H9 (cell line): ENCODE results near the gene CPNE8. TPM values are rescaled to one million over a fixed set of nuclear protein-coding genes. Genes with fewer than 3 reads are reported as not detected.

Experiments
- DNase-seq: peaks from one replicate; pipeline ENCODE4 v3.0.0-alpha.2; 2017
- H2AFZ ChIP-seq: one replicate; pipeline ENCODE4 v1.6.1; 2013; ENCODE audit warnings: mild to moderate bottlenecking, low read length, control low read depth, moderate library complexity
- H2AK5ac ChIP-seq: 2 replicates; pipeline ENCODE4 v1.6.1; 2013; ENCODE audit warnings: low read length, control low read depth, mixed read lengths; ENCODE audit not compliant: insufficient read length
- H2BK120ac ChIP-seq: one replicate; pipeline ENCODE4 v1.6.1; 2013; ENCODE audit warnings: low read depth, mild to moderate bottlenecking, low read length, control low read depth, inconsistent platforms; ENCODE audit not compliant: poor library complexity, severe bottlenecking
- H2BK12ac ChIP-seq: 2 replicates; pipeline ENCODE4 v1.6.1; 2013; ENCODE audit warnings: low read length, control low read depth, mixed read lengths, low read depth; ENCODE audit not compliant: insufficient read length
- H2BK15ac ChIP-seq: 2 replicates; pipeline ENCODE4 v1.6.1; 2013; ENCODE audit warnings: low read depth, low read length, control low read depth
- H2BK20ac ChIP-seq: one replicate; pipeline ENCODE4 v1.6.1; 2013; ENCODE audit warnings: low read depth, mild to moderate bottlenecking, low read length, control low read depth, inconsistent platforms; ENCODE audit not compliant: poor library complexity, severe bottlenecking
- H2BK5ac ChIP-seq: 2 replicates; pipeline ENCODE4 v1.6.1; 2013; ENCODE audit warnings: low read length, control low read depth, mixed read lengths; ENCODE audit not compliant: insufficient read length
- H3K14ac ChIP-seq: 2 replicates; pipeline ENCODE4 v1.6.1; 2013; ENCODE audit warnings: low read length, control low read depth; ENCODE audit not compliant: insufficient read depth
- H3K18ac ChIP-seq: 2 replicates; pipeline ENCODE4 v1.6.1; 2013; ENCODE audit warnings: low read depth, mild to moderate bottlenecking, mixed read lengths, low read length, control low read depth; ENCODE audit not compliant: insufficient read length
- H3K23ac ChIP-seq: 2 replicates; pipeline ENCODE4 v1.6.1; 2013; ENCODE audit warnings: low read length, control low read depth, mixed read lengths, low read depth; ENCODE audit not compliant: insufficient read length
- H3K23me2 ChIP-seq: 2 replicates; pipeline ENCODE4 v1.6.1; 2013; ENCODE audit warnings: low read depth, mild to moderate bottlenecking, mixed read lengths, low read length, control low read depth; ENCODE audit not compliant: insufficient read length, poor library complexity, severe bottlenecking
- H3K27ac ChIP-seq: 2 replicates; pipeline ENCODE4 v1.5.1; 2013; ENCODE audit warnings: low read length, control low read depth, mixed read lengths, low read depth; ENCODE audit not compliant: insufficient read length
- H3K27me3 ChIP-seq: 2 replicates; pipeline ENCODE4 v1.6.1; 2013; ENCODE audit warnings: low read length, control low read depth, inconsistent platforms; ENCODE audit not compliant: insufficient read depth
- H3K4ac ChIP-seq: 2 replicates; pipeline ENCODE4 v1.6.1; 2013; ENCODE audit warnings: low read depth, mild to moderate bottlenecking, control low read depth, inconsistent platforms, low read length, moderate library complexity
- H3K4me1 ChIP-seq: 2 replicates; pipeline ENCODE4 v1.6.1; 2013; ENCODE audit warnings: low read length, control low read depth, inconsistent platforms; ENCODE audit not compliant: insufficient read depth
- H3K4me2 ChIP-seq: 2 replicates; pipeline ENCODE4 v1.6.1; 2013; ENCODE audit warnings: low read length, control low read depth, mixed read lengths; ENCODE audit not compliant: insufficient read length, insufficient read depth
- H3K56ac ChIP-seq: 2 replicates; pipeline ENCODE4 v1.6.1; 2013; ENCODE audit warnings: low read depth, mild to moderate bottlenecking, mixed read lengths, low read length, control low read depth; ENCODE audit not compliant: insufficient read length
- H3K79me1 ChIP-seq: 2 replicates; pipeline ENCODE4 v1.6.1; 2013; ENCODE audit warnings: low read depth, mild to moderate bottlenecking, moderate library complexity, low read length, control low read depth, inconsistent platforms; ENCODE audit not compliant: insufficient read depth, poor library complexity, severe bottlenecking
- H3K79me2 ChIP-seq: 2 replicates; pipeline ENCODE4 v1.6.1; 2013; ENCODE audit warnings: low read length, control low read depth, inconsistent platforms; ENCODE audit not compliant: insufficient read depth
- H3K9ac ChIP-seq: 2 replicates; pipeline ENCODE4 v1.6.1; 2013; ENCODE audit warnings: low read length, control low read depth, mixed read lengths; ENCODE audit not compliant: insufficient read length; ENCODE audit errors: extremely low read depth
- H3K9me3 ChIP-seq: one replicate; pipeline ENCODE4 v1.6.1; 2013; ENCODE audit warnings: low read depth, low read length, inconsistent platforms; ENCODE audit not compliant: control insufficient read depth
- H3T11ph ChIP-seq: one replicate; pipeline ENCODE4 v1.6.1; 2013; ENCODE audit warnings: mild to moderate bottlenecking, low read length, control low read depth, inconsistent platforms
- H4K20me1 ChIP-seq: one replicate; pipeline ENCODE4 v1.6.1; 2013; ENCODE audit not compliant: control insufficient read depth, insufficient read length, insufficient read depth
- H4K5ac ChIP-seq: 2 replicates; pipeline ENCODE4 v1.6.1; 2013; ENCODE audit warnings: low read depth, mild to moderate bottlenecking, mixed read lengths, low read length, control low read depth; ENCODE audit not compliant: insufficient read length
- H4K8ac ChIP-seq: replicated peaks from 2 replicates; pipeline ENCODE4 v1.6.1; 2013; ENCODE audit warnings: low read length, control low read depth, mixed read lengths, low read depth; ENCODE audit not compliant: insufficient read length
- H4K91ac ChIP-seq: 2 replicates; pipeline ENCODE4 v1.6.1; 2013; ENCODE audit warnings: low read depth, mild to moderate bottlenecking, moderate library complexity, mixed read lengths, low read length, control low read depth; ENCODE audit not compliant: insufficient read length
- H3K27ac Mint-ChIP-seq, 3 experiments: 2 replicates in 2 of 3; 3 replicates in 1 of 3; pipeline ENCODE4 v1.8.0; 2020 to 2021; ENCODE audit warnings: mixed read lengths in 3 of 3, mild to moderate bottlenecking in 1 of 3, moderate library complexity in 1 of 3
- H3K27me3 Mint-ChIP-seq: 2 replicates; pipeline ENCODE4 v1.8.0; 2021; ENCODE audit warnings: low read depth, mild to moderate bottlenecking, moderate library complexity, mixed read lengths
- H3K36me3 Mint-ChIP-seq, 3 experiments: 2 replicates in 2 of 3; 3 replicates in 1 of 3; pipeline ENCODE4 v1.8.0; 2020 to 2021; ENCODE audit warnings: low read depth in 3 of 3, mixed read lengths in 3 of 3; ENCODE audit not compliant: insufficient read depth in 1 of 3
- H3K4me1 Mint-ChIP-seq, 2 experiments: 2 replicates each; pipeline ENCODE4 v1.8.0; 2020; ENCODE audit warnings: mixed read lengths in 2 of 2
- H3K4me3 Mint-ChIP-seq, 2 experiments: 2 replicates in 1 of 2; 3 replicates in 1 of 2; pipeline ENCODE4 v1.8.0; 2020 to 2021; ENCODE audit warnings: mild to moderate bottlenecking in 2 of 2, mixed read lengths in 2 of 2, moderate library complexity in 1 of 2
- H3K9me3 Mint-ChIP-seq, 2 experiments: 2 replicates in 1 of 2; 3 replicates in 1 of 2; pipeline ENCODE4 v1.8.0; 2020; ENCODE audit warnings: mild to moderate bottlenecking in 2 of 2, mixed read lengths in 2 of 2, moderate library complexity in 1 of 2
- WGBS: extraction: QIAGEN DNeasy Blood & Tissue Kit; methylation state at CpG from one replicate; pipeline ENCODE4 v1.1.7; 2013; ENCODE audit warnings: missing lambda C conversion rate, low lambda C conversion rate, mixed read lengths; ENCODE audit not compliant: insufficient read length; ENCODE audit errors: extremely low coverage; 5-methylcytosine and 5-hydroxymethylcytosine counted together
- total RNA-seq: library from RNA; stranded (reverse); gene quantifications from 2 replicates; pipeline ENCODE4 v1.2.1, GENCODE V29; 2021
- TF ChIP-seq, protein P1 (sequence below): fragments of 200-600 bp; sonication (generic); conservative IDR thresholded peaks from 3 replicates; pipeline ENCODE4 v1.8.0; 2021; ENCODE audit warnings: antibody characterized with exemption, mild to moderate bottlenecking

The CPNE8 gene
- total RNA-seq, 1 experiment from 2014 or later, result 1.9 TPM

DNA sequence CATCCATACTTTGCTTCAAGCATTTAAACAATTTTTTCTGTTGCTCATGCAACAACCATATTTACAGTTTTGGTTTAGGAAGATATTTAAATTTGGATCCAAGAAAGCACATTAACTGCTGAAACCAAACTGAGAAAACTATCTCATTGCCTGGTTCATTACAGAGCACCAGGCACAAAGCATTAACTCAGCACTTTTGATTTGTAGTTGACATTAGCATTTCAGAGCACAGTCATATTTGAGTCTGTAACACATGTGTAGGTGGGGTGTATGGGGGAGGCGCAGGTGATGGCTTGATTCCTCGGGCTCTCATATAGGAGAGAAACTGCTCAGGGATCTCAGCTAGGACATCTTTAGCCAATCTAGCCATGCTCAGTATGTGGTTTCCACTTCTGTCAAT, 251.7 kb downstream of the CPNE8 start:
- Mint-ChIP-seq H3K4me1 (no peaks in the 10 kb centered on the region; a peak in 1 of 4 replicates), H3K4me3 (no peak overlapping the region), H3K27me3 (no peaks in the 10 kb centered on the region), H3K9me3 (peaks cover 0 to 2% of the 10 kb centered on the region in 2 experiments; a peak in 1 of 5 replicates), H3K27ac (no peak overlapping the region; a peak in 1 of 7 replicates), H3K36me3 (0 out of 7 replicates have a peak, but pooled peaks cover 2 to 9% (median 4%) of the 10 kb centered on the region in 3 experiments)
- H4K20me1 ChIP-seq, result no peaks in the 10 kb centered on the region
- no peaks in the 10 kb centered on the region for H3K79me2 ChIP-seq
- WGBS, result no CpG with 5 or more reads among the region's 2 CpGs
- no peak overlapping the region for H2BK15ac ChIP-seq
- H3K4ac ChIP-seq, result no peak overlapping the region
- H3K4me1 ChIP-seq, result no peaks in the 10 kb centered on the region
- H2BK12ac ChIP-seq, result no peak overlapping the region
- no peak overlapping the region for H2AFZ ChIP-seq
- H2BK20ac ChIP-seq, result no peak overlapping the region
- no peak overlapping the region for H2AK5ac ChIP-seq
- H3K79me1 ChIP-seq, result no peaks in the 10 kb centered on the region
- H3K23me2 ChIP-seq, result no peaks in the 10 kb centered on the region
- H4K91ac ChIP-seq, result no peak overlapping the region
- H4K8ac ChIP-seq, result no peak overlapping the region
- H3K14ac ChIP-seq, result no peak overlapping the region
- no peaks in the 10 kb centered on the region for H3K27me3 ChIP-seq
- no peak overlapping the region for H2BK120ac ChIP-seq
- no peak overlapping the region for H3K27ac ChIP-seq
- H3K4me2 ChIP-seq, result no peak overlapping the region
- H3K56ac ChIP-seq, result no peak overlapping the region
- no peak overlapping the region for H3T11ph ChIP-seq
- no peak overlapping the region for H3K18ac ChIP-seq
- H4K5ac ChIP-seq, result no peak overlapping the region
- no peak overlapping the region for H3K9ac ChIP-seq
- H2BK5ac ChIP-seq, result no peak overlapping the region
- H3K23ac ChIP-seq, result no peak overlapping the region
- no peak for DNase-seq
- TF ChIP-seq, protein P1, sequence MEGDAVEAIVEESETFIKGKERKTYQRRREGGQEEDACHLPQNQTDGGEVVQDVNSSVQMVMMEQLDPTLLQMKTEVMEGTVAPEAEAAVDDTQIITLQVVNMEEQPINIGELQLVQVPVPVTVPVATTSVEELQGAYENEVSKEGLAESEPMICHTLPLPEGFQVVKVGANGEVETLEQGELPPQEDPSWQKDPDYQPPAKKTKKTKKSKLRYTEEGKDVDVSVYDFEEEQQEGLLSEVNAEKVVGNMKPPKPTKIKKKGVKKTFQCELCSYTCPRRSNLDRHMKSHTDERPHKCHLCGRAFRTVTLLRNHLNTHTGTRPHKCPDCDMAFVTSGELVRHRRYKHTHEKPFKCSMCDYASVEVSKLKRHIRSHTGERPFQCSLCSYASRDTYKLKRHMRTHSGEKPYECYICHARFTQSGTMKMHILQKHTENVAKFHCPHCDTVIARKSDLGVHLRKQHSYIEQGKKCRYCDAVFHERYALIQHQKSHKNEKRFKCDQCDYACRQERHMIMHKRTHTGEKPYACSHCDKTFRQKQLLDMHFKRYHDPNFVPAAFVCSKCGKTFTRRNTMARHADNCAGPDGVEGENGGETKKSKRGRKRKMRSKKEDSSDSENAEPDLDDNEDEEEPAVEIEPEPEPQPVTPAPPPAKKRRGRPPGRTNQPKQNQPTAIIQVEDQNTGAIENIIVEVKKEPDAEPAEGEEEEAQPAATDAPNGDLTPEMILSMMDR, result no peak
- no peaks in the 10 kb centered on the region for H3K9me3 ChIP-seq
